Activated gamma-delta T cell treated with Interleukin-2 at 50 U/mL for 16 hours (primary cell): ENCODE measurements around the gene EID3.
A peak's percentile ranks its signal among the peaks of the same experiment; 100 is the strongest.
"Not testable (repeated sequence)": the region's sequence is repeated elsewhere in the genome, so short reads cannot be mapped to it uniquely, and the experiment has no call there.

ENCODE experiments used
- DNase-seq: peaks from one replicate; pipeline ENCODE4 v3.0.0-alpha.2; 2020

Gene EID3

GRCh38 chr12:104303538-104304151 lies at the start of gene EID3:
EID3 (plus strand) TSS chr12:104303739; CDS start chr12:104303935, 196 bp downstream.
- DNase-seq, result peak; percentile 88

DNA sequence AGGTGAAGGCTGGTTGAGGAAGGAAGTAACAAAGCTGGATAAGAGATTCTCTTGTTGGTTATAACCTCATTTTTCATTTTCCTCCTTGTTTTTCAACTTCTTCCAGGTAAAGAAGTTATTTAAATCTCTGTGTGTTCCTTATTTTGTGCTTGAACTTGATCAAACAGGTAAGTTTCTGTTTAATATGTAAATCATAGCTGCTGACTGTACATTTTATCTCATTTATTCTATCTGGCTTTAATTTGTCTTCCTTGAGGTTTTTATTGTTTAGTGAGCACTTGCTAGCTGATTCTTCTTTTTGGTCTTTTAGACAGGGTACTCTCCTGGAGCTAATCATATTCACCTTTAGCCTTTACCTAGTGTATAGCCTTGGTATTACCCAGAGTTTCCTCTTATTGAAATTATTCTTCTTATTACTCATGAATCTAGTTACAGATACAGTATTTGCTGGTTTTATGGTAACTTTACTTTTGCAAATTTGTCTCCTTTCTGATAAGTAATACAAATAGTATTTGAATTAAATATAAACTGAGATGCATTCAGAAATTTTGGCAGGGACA lies 45.5 kb upstream of the EID3 start:
- no peak for DNase-seq

GRCh38 chr12:104258476-104259067 lies 45.0 kb upstream of the EID3 start:
- no peak for DNase-seq

DNA sequence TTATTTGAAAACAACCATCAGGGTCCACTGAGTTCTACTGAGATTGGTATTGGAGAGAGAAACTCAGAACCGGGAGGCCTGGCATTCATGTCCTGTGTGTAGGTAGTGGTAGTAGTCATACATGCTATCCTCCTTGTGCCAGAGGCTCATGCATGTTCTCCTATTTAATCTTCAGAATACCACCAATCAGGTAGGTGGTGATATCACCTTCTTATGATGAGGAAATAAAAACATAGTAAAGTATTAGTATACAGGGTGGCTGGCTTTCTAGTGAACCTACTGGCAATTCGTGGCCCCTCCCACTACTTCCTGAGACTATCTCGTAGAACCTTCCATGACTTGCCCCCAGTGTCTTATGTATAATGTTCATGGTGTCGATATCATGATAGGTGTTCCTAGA lies 40.5 kb upstream of the EID3 start:
- no peak for DNase-seq

- DNase-seq, result no peak
Measured at GRCh38 chr12:104263580-104264358, 39.8 kb upstream of the EID3 start.

DNA sequence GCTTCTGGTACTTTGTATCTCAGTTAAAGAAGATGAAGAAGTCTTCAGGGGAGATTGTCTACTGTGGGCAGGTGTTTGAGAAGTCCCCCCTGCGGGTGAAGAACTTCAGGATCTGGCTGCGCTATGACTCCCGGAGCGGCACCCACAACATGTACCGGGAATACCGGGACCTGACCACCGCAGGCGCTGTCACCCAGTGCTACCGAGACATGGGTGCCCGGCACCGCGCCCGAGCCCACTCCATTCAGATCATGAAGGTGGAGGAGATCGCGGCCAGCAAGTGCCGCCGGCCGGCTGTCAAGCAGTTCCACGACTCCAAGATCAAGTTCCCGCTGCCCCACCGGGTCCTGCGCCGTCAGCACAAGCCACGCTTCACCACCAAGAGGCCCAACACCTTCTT lies 38.1 kb upstream of the EID3 start:
- not testable (repeated sequence) for DNase-seq

DNA sequence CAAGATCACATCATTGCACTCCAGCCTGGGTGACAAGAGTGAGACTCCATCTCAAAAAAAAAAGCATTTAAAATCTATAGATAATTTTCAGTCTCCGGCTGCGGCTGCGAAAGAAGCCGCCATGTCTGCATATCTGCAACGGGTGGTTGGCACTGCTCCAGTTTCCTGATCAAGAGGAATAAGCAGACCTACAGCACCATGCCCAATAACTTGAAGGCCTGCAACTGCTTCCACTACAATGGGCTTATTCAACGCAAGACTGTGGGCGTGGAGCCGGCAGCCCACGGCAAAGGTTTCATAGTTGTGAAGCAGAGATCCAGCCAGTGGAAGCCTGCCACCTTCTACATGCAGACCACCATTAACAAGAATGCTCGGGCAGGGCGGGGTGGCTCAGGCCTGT lies 30.6 kb upstream of the EID3 start:
- DNase-seq, result no peak

GRCh38 chr12:104273503-104273902 lies 30.0 kb upstream of the EID3 start:
- no peak for DNase-seq

GRCh38 chr12:104274811-104275210 lies 28.7 kb upstream of the EID3 start:
- DNase-seq, result no peak

DNA sequence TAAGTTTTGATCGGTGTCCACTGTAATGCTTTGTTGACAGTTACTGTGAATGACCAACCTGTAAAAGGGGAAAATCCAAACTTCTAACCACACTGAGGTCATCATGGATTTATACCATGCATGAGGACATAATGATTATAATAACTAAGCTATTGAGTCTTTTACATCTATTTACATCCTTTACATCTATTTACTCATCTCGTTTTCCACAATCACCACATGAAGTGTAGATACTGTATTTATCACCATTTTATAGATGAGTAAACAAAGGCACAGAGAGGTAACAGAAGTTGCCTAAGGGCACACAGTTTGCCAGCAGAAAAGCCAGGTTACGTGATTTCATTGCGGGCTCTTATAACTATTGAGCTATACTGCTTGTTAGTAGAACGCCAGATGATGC lies 27.9 kb upstream of the EID3 start:
- DNase-seq, result no peak

DNA sequence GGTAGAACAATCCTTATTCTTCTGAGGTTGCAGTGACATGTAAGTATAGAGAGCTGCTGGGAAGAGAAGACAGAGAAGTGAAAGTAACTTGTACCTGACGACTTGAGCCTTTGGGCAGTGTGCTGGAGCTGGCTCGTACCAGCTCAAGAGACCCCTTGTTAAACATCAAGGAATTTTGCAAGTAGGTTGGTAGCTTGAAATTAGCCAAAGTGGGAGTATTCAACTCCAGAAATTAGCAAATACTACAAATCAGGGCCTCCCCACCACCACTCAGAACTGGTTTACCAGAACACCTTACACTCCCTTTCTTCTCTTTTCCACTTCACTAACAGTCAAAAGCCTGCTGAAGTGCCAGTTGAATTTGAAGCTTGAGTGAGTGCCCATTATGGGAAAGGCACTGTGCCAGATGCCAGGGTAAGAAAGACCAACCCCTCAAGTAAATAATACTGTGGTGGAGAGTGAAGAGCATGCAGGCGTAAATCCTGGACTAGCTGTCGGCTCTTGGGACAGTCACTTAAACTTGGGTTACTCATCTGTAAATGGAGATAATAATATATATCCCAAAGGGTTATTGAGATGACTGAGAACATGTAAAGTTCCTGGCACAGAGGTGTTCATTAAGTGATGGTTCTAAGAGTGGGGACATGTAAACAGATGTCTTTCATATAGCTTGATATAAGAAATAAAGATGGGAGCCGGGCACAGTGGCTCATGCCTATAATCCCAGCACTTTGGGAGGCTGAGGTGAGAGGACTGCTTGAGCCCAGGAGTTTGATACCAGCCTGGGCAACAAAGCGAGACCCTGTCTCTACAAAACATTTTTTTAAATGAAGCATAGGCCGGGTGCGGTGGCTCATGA lies 27.0 kb upstream of the EID3 start:
- DNase-seq, result no peak

DNA sequence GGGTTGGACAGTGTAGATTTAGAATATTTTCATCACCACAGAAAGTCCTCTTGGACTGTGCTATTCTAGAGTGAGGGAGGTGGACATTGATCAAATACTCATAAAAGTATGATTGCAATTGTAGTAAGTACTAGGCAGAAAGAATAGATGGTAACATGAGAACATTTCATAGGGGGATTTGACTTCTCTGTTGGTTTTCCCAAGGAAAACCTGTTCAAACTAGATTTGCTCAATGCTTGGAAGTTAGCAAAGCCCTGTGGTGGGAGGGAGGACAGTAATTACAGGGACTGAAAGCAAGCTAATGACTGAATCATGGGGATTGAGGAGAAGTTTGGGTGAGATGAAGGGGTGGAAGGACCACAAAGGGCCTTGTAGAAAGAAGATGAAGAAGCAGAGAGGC lies 24.4 kb upstream of the EID3 start:
- DNase-seq, result no peak

- DNase-seq, result no peak
Measured at GRCh38 chr12:104280111-104280510, 23.4 kb upstream of the EID3 start.

- no peak for DNase-seq
Measured at GRCh38 chr12:104280717-104281458, 22.7 kb upstream of the EID3 start.

GRCh38 chr12:104281636-104282035 lies 21.9 kb upstream of the EID3 start:
- DNase-seq, result no peak

DNA sequence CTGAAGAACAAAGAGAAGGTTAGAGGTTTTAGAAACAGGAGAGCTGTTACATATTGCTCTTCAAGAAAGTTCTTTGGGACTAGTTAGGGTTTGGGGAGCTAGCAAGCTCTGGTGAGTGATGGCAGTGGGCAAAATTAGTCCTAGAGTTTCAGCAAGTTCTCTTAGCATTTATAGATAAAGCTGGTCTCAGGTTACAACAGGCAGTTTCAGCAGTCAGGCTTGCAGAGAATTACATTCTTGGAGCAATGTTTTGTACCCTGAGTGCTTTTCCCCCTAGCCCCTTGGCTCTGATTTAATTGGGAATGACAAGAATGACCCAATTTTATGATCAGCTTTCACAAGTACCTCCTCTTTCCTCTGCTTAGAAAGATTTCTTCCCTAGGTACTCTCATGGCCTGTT lies 21.4 kb upstream of the EID3 start:
- DNase-seq, result no peak

DNA sequence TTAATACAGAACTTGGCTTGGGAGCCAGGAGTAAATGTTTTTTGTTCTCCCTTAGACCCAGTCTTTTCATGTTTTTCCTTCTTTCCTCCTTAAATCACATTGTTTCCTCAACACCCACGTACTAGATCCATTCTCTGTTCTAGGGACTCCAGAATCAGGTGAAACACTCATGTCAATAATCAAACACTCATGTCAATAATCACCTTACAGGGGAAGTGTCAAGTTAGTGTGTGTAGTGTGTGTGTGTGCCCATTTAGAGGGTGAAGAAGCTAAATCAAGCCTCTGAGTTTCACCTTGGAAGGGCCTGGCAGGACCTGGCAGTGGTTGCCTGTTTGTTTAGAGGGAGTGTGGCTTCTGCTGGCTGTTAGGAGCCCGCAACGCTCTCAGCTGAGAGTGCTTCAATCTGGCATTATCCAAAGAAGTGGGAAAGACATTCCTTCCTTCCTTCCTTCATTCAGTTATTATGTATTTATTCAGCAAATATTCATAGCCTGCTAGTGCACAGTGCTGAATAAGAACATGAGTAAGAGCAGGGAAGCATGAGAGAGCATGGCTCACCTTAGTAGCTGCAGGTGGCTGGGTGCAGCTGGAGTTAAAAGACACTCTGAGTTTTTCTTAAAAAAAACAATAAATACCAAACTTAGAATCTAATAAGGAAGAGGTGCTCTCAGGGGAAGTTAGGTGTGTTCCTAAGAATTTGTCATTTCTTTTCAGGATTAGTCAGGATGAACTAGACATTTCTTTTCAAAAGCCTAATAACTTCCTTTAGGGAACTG lies 17.6 kb upstream of the EID3 start:
- no peak for DNase-seq

DNA sequence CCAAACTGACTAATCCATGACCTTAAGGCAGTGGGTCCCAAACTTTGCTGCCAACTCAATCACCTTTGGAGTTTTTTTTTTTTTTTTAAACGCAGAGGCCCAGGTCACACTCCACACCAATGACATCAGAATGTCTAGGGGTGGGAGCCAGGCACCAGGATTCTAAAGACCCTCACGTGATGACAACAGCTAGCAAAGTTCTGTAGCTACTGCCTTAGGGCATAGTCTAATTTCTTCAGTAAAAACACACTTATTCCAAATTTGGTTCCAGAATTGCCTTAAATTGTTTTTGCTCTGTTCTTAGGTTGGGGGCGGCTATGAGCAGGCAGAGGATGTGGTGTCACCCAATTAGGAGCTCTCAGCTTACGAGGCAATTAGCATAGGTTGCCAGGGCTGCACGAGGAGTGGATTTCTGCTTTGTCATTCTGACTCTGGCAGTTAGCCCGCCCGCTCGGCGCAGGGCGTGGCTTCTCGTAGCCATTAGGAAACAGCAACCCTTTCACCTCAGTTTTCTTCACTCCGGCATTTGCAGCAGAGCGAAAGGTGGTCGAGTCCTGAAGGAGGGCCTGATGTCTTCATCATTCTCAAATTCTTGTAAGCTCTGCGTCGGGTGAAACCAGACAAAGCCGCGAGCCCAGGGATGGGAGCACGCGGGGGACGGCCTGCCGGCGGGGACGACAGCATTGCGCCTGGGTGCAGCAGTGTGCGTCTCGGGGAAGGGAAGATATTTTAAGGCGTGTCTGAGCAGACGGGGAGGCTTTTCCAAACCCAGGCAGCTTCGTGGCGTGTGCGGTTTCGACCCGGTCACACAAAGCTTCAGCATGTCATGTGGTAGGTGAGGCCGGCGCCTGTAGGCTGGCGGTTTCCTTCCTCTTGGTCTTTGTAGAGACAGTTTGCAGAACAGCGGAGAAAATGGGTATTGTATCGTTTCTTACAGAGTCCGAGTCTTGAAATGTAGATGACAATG lies 16.7 kb upstream of the EID3 start:
- DNase-seq, result peak; percentile 85

DNA sequence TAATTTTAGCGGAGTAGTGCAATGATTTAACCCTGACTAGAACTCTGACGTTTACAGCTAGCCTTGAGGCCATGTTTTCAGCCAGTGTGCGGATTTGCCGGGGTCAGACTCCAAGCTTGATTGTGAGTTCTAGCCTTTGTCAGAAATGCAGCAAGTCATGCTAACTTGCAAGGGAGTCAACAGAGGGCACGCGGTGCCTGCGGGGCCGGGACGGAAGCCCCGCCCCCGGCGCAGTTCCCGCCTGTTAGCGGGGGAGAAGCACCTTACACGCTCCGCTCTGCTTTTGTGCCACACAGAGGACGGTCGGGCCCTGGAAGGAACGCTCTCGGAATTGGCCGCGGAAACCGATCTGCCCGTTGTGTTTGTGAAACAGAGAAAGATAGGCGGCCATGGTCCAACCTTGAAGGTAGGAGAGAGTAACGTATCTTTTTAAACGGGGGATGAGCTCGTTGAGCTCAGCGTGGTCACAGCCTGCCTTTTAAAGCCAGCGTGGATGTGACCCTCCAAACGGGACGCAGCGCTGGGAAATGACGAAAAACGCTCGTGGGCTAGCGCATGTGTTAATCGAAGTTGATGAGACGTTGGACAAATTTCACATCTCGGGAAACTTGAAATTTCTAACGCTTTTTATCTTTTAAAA lies 14.8 kb upstream of the EID3 start:
- peak; percentile 78 for DNase-seq

DNA sequence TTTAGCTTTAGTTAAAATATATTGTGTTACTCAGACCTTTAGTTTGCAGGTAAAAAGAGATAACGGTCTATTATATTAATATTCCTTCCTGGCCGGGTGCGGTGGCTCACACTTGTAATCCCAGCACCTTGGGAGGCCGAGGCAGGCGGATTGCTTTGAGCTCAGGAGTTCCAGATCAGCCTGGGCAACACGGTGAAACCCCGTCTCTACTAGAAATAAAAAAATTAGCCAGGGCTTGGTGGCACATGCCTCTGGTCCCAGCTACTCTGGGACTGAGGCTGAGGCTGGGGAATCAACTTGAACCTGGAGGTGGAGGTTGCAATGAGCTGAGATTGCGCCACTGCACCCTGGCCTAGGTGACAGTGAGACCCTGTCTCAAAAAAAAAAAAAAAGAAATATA lies 13.2 kb upstream of the EID3 start:
- DNase-seq, result no peak
